Adrenal gland (tissue), 5 donors: Measurements from ENCODE around the gene PNMA3.

Experiments
- POLR2A ChIP-seq, 2 donors: fragments of 450-650 bp; IDR thresholded peaks; one replicate each; pipeline ENCODE4 v1.6.1; 2017; ENCODE audit warnings: antibody characterized with exemption in 2 of 2, mild to moderate bottlenecking in 2 of 2, moderate library complexity in 1 of 2
- TF ChIP-seq, protein P1 (sequence below), 6 experiments: fragments of 450-650 bp in 4 of 6; fragments of 200-600 bp in 2 of 6; sonication (generic) in 1 of 6; IDR thresholded peaks; 1 replicate in 5 of 6; 2 replicates in 1 of 6; pipeline versions ENCODE4 v1.5.1 to v1.8.0; 2016 to 2021; ENCODE audit warnings: antibody characterized with exemption in 6 of 6, mild to moderate bottlenecking in 2 of 6, moderate library complexity in 1 of 6
- donor health status: DM: no; HTN: no; CAD: no.

DNA sequence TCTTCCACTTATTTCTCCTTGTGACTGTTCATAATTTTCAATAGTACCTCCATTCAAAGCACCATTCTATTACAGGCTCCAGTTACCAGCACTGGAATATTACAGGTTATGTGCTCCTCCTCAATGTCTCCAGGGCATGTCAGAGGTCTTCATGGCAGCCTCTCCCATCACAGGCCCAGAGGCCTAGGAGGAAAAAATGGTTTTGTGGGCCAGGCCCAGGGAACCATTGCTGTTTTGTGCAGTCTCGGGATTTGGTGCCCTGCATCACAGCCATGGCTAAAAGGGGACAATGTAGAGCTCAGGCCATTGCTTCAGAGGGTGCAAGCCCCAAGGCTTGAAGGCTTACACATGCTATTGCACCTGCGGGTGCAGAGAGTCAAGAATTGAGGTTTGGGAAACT, 7.2 kb upstream of the PNMA3 start:
- no peak for TF ChIP-seq POLR2A (IDR thresholded peaks at IDR 0.05)
- TF ChIP-seq, protein P1, sequence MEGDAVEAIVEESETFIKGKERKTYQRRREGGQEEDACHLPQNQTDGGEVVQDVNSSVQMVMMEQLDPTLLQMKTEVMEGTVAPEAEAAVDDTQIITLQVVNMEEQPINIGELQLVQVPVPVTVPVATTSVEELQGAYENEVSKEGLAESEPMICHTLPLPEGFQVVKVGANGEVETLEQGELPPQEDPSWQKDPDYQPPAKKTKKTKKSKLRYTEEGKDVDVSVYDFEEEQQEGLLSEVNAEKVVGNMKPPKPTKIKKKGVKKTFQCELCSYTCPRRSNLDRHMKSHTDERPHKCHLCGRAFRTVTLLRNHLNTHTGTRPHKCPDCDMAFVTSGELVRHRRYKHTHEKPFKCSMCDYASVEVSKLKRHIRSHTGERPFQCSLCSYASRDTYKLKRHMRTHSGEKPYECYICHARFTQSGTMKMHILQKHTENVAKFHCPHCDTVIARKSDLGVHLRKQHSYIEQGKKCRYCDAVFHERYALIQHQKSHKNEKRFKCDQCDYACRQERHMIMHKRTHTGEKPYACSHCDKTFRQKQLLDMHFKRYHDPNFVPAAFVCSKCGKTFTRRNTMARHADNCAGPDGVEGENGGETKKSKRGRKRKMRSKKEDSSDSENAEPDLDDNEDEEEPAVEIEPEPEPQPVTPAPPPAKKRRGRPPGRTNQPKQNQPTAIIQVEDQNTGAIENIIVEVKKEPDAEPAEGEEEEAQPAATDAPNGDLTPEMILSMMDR (IDR thresholded peaks at IDR 0.05) = no peak
